ENCODE measurements around the gene FIZ1.
"Not testable (repeated sequence)": the region's sequence is repeated elsewhere in the genome, so short reads cannot be mapped to it uniquely, and the experiment has no call there.

Gene FIZ1

GRCh38 chr19:55576746-55577145 lies 22.6 kb downstream of the FIZ1 start:
- no peak for DNase-seq (ENCODE audit: low read depth in 2 of 2)

GRCh38 chr19:55573929-55574328 lies 25.4 kb downstream of the FIZ1 start:
- not testable (repeated sequence) for DNase-seq (ENCODE audit: low read depth in 2 of 2)

GRCh38 chr19:55569477-55569876 lies 29.8 kb downstream of the FIZ1 start:
- not testable (repeated sequence) for DNase-seq (ENCODE audit: low read depth in 2 of 2)

- DNase-seq (ENCODE audit: low read depth in 2 of 2) = no peak
Measured at GRCh38 chr19:55567708-55568328, 31.5 kb downstream of the FIZ1 start.

GRCh38 chr19:55566823-55567222 lies 32.5 kb downstream of the FIZ1 start:
- no peak for DNase-seq (ENCODE audit: low read depth in 2 of 2)

GRCh38 chr19:55563261-55563690 lies 36.0 kb downstream of the FIZ1 start:
- no peak for DNase-seq (ENCODE audit: low read depth in 2 of 2)

- DNase-seq (ENCODE audit: low read depth in 2 of 2) = no peak
Measured at GRCh38 chr19:55559684-55560083, 39.6 kb downstream of the FIZ1 start.

GRCh38 chr19:55554741-55555152 lies 44.6 kb downstream of the FIZ1 start:
- no peak for DNase-seq (ENCODE audit: low read depth in 2 of 2)

GRCh38 chr19:55554302-55554701 lies 45.0 kb downstream of the FIZ1 start:
- no peak for DNase-seq (ENCODE audit: low read depth in 2 of 2)

- DNase-seq (ENCODE audit: low read depth in 2 of 2) = no peak
Measured at GRCh38 chr19:55553217-55554182, 45.8 kb downstream of the FIZ1 start.

- no peak for DNase-seq (ENCODE audit: low read depth in 2 of 2)
Measured at GRCh38 chr19:55552620-55553019, 46.7 kb downstream of the FIZ1 start.

- DNase-seq (ENCODE audit: low read depth in 2 of 2) = no peak
Measured at GRCh38 chr19:55552206-55552605, 47.1 kb downstream of the FIZ1 start.

- DNase-seq (ENCODE audit: low read depth in 2 of 2) = no peak
Measured at GRCh38 chr19:55550321-55550650, 49.0 kb downstream of the FIZ1 start.

GRCh38 chr19:55549500-55550320 lies 49.6 kb downstream of the FIZ1 start:
- no peak for DNase-seq (ENCODE audit: low read depth in 2 of 2)

GRCh38 chr19:55546822-55547614 lies 52.3 kb downstream of the FIZ1 start:
- no peak for DNase-seq (ENCODE audit: low read depth in 2 of 2)

GRCh38 chr19:55546011-55546410 lies 53.3 kb downstream of the FIZ1 start:
- no peak for DNase-seq (ENCODE audit: low read depth in 2 of 2)

- no peak for DNase-seq (ENCODE audit: low read depth in 2 of 2)
Measured at GRCh38 chr19:55545443-55545842, 53.9 kb downstream of the FIZ1 start, which contains the start of gene SBK3. Gene SBK3, minus strand, starts transcription at chr19:55545543. Its CDS starts 0 bp downstream, at chr19:55545543.

- DNase-seq (ENCODE audit: low read depth in 2 of 2) = no peak
Measured at GRCh38 chr19:55544776-55545439, 54.4 kb downstream of the FIZ1 start.

- no peak for DNase-seq (ENCODE audit: low read depth in 2 of 2)
Measured at GRCh38 chr19:55544014-55544413, 55.3 kb downstream of the FIZ1 start.

GRCh38 chr19:55543567-55543966 lies 55.8 kb downstream of the FIZ1 start:
- DNase-seq (ENCODE audit: low read depth in 2 of 2) = no peak

All from stimulated activated CD8-positive, alpha-beta memory T cell treated with anti-CD3 and anti-CD28 coated beads, Interleukin-2, amount 100 ng/mL, for 1 hour (primary cell).